ENCODE results near the gene LRRC72.

- TF ChIP-seq POLR2A (IDR thresholded peaks at IDR 0.05; ENCODE audit: low read depth, low read length) (no peak), POLR2AphosphoS5 (IDR thresholded peaks at IDR 0.05; ENCODE audit: low read depth, low read length) (no peak), TAF1 (IDR thresholded peaks at IDR 0.05; ENCODE audit: borderline replicate concordance, low read depth, low read length) (no peak)
Measured at GRCh38 chr7:16630654-16631053, 104.0 kb downstream of the LRRC72 start.

Data from GM12892 (cell line).